Mesenchymal stem cell (in vitro differentiated cells and primary cell): ENCODE data around the gene ACVR1.

Experiments
- DNase-seq: peaks from one replicate; pipeline ENCODE4 v3.0.0-alpha.2; 2013
- H2AFZ ChIP-seq: one replicate; pipeline ENCODE4 v1.6.1; 2013; ENCODE audit warnings: low read depth, mild to moderate bottlenecking, control low read depth, inconsistent platforms, low read length, moderate library complexity
- H2AK5ac ChIP-seq: 2 replicates; pipeline ENCODE4 v1.6.1; 2013; ENCODE audit warnings: low read length, moderate library complexity, mild to moderate bottlenecking, inconsistent platforms; ENCODE audit not compliant: severe bottlenecking
- H2BK120ac ChIP-seq: one replicate; pipeline ENCODE4 v1.6.1; 2013; ENCODE audit warnings: low read depth, mild to moderate bottlenecking, inconsistent platforms, low read length, moderate library complexity
- H2BK12ac ChIP-seq, 2 experiments: one replicate each; pipeline ENCODE4 v1.6.1; 2013; ENCODE audit warnings: inconsistent platforms in 2 of 2, low read length in 2 of 2, mild to moderate bottlenecking in 2 of 2, moderate library complexity in 2 of 2, control low read depth in 1 of 2
- H2BK15ac ChIP-seq: one replicate; pipeline ENCODE4 v1.6.1; 2013; ENCODE audit warnings: mild to moderate bottlenecking, low read depth, inconsistent platforms; ENCODE audit not compliant: poor library complexity, severe bottlenecking
- H2BK5ac ChIP-seq: 2 replicates; pipeline ENCODE4 v1.6.1; 2013; ENCODE audit warnings: low read depth, mild to moderate bottlenecking, low read length, control low read depth, inconsistent platforms; ENCODE audit not compliant: poor library complexity, severe bottlenecking
- H3K14ac ChIP-seq, 2 experiments: one replicate each; pipeline ENCODE4 v1.6.1; 2013; ENCODE audit warnings: inconsistent platforms in 2 of 2, low read length in 2 of 2, control low read depth in 1 of 2, mild to moderate bottlenecking in 1 of 2, moderate library complexity in 1 of 2
- H3K18ac ChIP-seq, 2 experiments: one replicate each; pipeline ENCODE4 v1.6.1; 2013; ENCODE audit warnings: inconsistent platforms in 2 of 2, low read length in 2 of 2, control low read depth in 1 of 2, low read depth in 1 of 2, mild to moderate bottlenecking in 1 of 2
- H3K23ac ChIP-seq, 2 experiments: one replicate each; pipeline ENCODE4 v1.6.1; 2013; ENCODE audit warnings: inconsistent platforms in 2 of 2, low read length in 2 of 2, mild to moderate bottlenecking in 2 of 2, moderate library complexity in 2 of 2, control low read depth in 1 of 2
- H3K27ac ChIP-seq: 2 replicates; pipeline ENCODE4 v1.5.1; 2013; ENCODE audit warnings: mild to moderate bottlenecking, moderate library complexity, low read length, control low read depth, inconsistent platforms; ENCODE audit not compliant: poor library complexity, severe bottlenecking
- H3K27me3 ChIP-seq, 2 experiments: 2 replicates each; pipeline versions ENCODE4 v1.6.1 to v1.7.0; 2013; ENCODE audit warnings: low read length in 2 of 2, mild to moderate bottlenecking in 2 of 2, moderate library complexity in 2 of 2, control low read depth in 1 of 2, inconsistent platforms in 1 of 2; ENCODE audit not compliant: control insufficient read depth in 1 of 2, insufficient read depth in 1 of 2
- H3K36me3 ChIP-seq, 2 experiments: 2 replicates each; pipeline versions ENCODE4 v1.6.1 to v1.7.0; 2013; ENCODE audit warnings: low read length in 2 of 2, control low read depth in 1 of 2, inconsistent platforms in 1 of 2, low read depth in 1 of 2, mild to moderate bottlenecking in 1 of 2; ENCODE audit not compliant: insufficient read depth in 2 of 2, control insufficient read depth in 1 of 2
- H3K4ac ChIP-seq, 2 experiments: one replicate each; pipeline ENCODE4 v1.6.1; 2013; ENCODE audit warnings: inconsistent platforms in 2 of 2, low read length in 2 of 2, mild to moderate bottlenecking in 2 of 2, moderate library complexity in 2 of 2, control low read depth in 1 of 2, low read depth in 1 of 2
- H3K4me1 ChIP-seq: 2 replicates; pipeline ENCODE4 v1.6.1; 2013; ENCODE audit warnings: low read depth, low read length, control low read depth; ENCODE audit not compliant: control insufficient read depth, insufficient read depth
- H3K4me2 ChIP-seq: 2 replicates; pipeline ENCODE4 v1.6.1; 2013; ENCODE audit warnings: low read length, mild to moderate bottlenecking, inconsistent platforms; ENCODE audit not compliant: poor library complexity, severe bottlenecking
- H3K4me3 ChIP-seq, 2 experiments: 2 replicates each; pipeline versions ENCODE4 v1.5.1 to v1.7.0; 2013; ENCODE audit warnings: low read length in 2 of 2, mild to moderate bottlenecking in 2 of 2, control low read depth in 1 of 2, low read depth in 1 of 2; ENCODE audit not compliant: insufficient read depth in 1 of 2
- H3K79me1 ChIP-seq: replicated peaks from 2 replicates; pipeline ENCODE4 v1.6.1; 2013; ENCODE audit warnings: mild to moderate bottlenecking, control low read depth, low read length, inconsistent platforms; ENCODE audit not compliant: poor library complexity, severe bottlenecking
- H3K9ac ChIP-seq: 2 replicates; pipeline ENCODE4 v1.7.0; 2013; ENCODE audit warnings: mild to moderate bottlenecking, low read length, moderate library complexity
- H3K9me3 ChIP-seq: 2 replicates; pipeline ENCODE4 v1.7.0; 2013; ENCODE audit warnings: mild to moderate bottlenecking, low read length; ENCODE audit not compliant: control insufficient read depth
- H4K8ac ChIP-seq: one replicate; pipeline ENCODE4 v1.6.1; 2013; ENCODE audit warnings: inconsistent platforms, mild to moderate bottlenecking, low read length, moderate library complexity
- H4K91ac ChIP-seq: one replicate; pipeline ENCODE4 v1.6.1; 2013; ENCODE audit warnings: mild to moderate bottlenecking, low read length, inconsistent platforms
- WGBS: methylation state at CpG from one replicate; pipeline ENCODE4 v1.1.7; 2013; ENCODE audit warnings: mixed read lengths; 5-methylcytosine and 5-hydroxymethylcytosine counted together

Gene ACVR1

DNA sequence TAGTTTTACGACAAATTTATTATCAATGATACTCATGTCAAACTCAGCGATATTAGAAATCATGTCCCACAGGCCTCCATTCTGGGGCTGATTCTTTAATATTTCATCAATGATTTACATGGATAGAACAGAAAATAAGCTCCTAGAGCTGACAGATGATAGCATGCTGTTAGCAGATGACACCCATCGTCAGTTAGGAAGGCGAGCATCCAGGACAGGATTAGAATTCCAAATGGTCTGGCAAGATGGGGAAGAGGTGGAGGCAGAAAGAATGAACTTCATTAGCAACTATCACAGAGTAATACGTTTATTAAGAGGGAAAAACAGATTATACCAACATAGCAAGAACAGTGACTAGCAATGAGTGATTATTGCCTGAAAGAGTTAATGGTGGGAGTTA lies 46.2 kb upstream of the ACVR1 start:
- H3K9me3 ChIP-seq, result no peaks in the 10 kb centered on the region

DNA sequence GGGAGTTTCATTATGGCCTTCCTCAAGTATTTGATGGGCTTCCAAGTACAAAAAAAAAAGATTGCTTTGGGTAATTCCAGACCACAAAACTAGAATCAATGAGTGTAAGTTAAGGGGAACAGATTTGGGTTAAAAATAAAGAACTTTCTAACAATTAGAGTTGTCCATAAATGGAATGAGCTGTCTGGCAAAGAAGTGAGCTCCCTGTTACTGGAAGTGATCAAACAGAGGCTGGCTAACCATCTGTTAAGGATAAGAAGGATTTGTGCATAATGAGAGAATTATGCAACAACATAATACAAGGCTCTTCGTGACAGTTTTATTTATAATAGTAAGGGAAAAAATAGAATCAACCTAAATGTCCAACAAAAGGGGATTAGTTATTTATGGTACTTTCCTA lies 44.6 kb upstream of the ACVR1 start:
- H3K36me3 ChIP-seq, result no peaks in the 10 kb centered on the region
- H2BK120ac ChIP-seq, result no peak overlapping the region
- H2BK12ac ChIP-seq, result no peak overlapping the region
- H3K23ac ChIP-seq, result no peak overlapping the region
- no peak overlapping the region for H2AFZ ChIP-seq
- no peak overlapping the region for H3K4me2 ChIP-seq
- no peak overlapping the region for H2AK5ac ChIP-seq
- no CpG with 5 or more reads among the region's 1 CpG for WGBS
- no peak overlapping the region for H3K14ac ChIP-seq
- H2BK5ac ChIP-seq, result no peak overlapping the region
- H3K27me3 ChIP-seq, result no peaks in the 10 kb centered on the region
- H4K8ac ChIP-seq, result no peak overlapping the region
- no peak overlapping the region for H3K4ac ChIP-seq
- no peak overlapping the region for H3K4me3 ChIP-seq
- H3K18ac ChIP-seq, result no peak overlapping the region
- no peak for DNase-seq
- no peaks in the 10 kb centered on the region for H3K9me3 ChIP-seq
- no peak overlapping the region for H3K27ac ChIP-seq
- H3K4me1 ChIP-seq, result no peaks in the 10 kb centered on the region
- no peak overlapping the region for H4K91ac ChIP-seq
- no peak overlapping the region for H3K9ac ChIP-seq
- H3K79me1 ChIP-seq, result no peaks in the 10 kb centered on the region
- no peak overlapping the region for H2BK15ac ChIP-seq

More for the DNA sequence above, 46.2 kb upstream of the ACVR1 start:
- H3K18ac ChIP-seq, result no peak overlapping the region
- H3K36me3 ChIP-seq, result no peaks in the 10 kb centered on the region
- 67% methylated on average over 2 of the region's 5 CpGs for WGBS
- DNase-seq, result no peak
- no peak overlapping the region for H3K9ac ChIP-seq
- no peak overlapping the region for H2AFZ ChIP-seq
- H3K4me1 ChIP-seq, result no peaks in the 10 kb centered on the region
- H4K8ac ChIP-seq, result no peak overlapping the region
- no peak overlapping the region for H3K23ac ChIP-seq
- no peak overlapping the region for H2BK5ac ChIP-seq
- no peak overlapping the region for H2BK15ac ChIP-seq
- no peak overlapping the region for H3K14ac ChIP-seq
- H2BK120ac ChIP-seq, result no peak overlapping the region
- no peak overlapping the region for H4K91ac ChIP-seq
- H3K4me3 ChIP-seq, result no peak overlapping the region
- no peaks in the 10 kb centered on the region for H3K27me3 ChIP-seq
- no peak overlapping the region for H3K4me2 ChIP-seq
- no peak overlapping the region for H2AK5ac ChIP-seq
- H2BK12ac ChIP-seq, result no peak overlapping the region
- H3K27ac ChIP-seq, result no peak overlapping the region
- no peak overlapping the region for H3K4ac ChIP-seq
- H3K79me1 ChIP-seq, result no peaks in the 10 kb centered on the region

DNA sequence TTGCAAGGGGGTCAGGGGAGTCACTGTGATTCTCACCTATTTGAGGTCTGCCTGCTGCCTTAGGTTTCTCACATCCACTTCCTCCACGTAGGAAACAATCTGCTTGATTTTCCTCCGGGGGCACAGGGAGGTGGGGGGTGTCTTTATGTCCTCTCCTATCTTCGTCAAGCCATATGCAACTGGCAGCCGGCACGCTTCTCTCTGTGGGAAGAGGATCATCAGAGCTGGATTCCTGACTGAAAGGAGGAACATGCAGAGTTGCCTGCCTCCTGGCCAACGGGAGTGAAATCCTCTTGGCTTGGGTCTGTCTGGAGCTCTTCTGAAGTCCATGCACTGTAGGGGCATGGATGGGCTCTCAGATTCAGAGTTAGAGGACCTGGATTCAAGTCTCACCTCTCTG lies 43.1 kb upstream of the ACVR1 start:
- Histone ChIP-seq H4K8ac (no peak overlapping the region), H3K27me3 (no peaks in the 10 kb centered on the region), H3K4ac (no peak overlapping the region), H2BK5ac (no peak overlapping the region), H2BK12ac (no peak overlapping the region), H2BK120ac (no peak overlapping the region), H3K36me3 (no peaks in the 10 kb centered on the region), H3K4me1 (no peaks in the 10 kb centered on the region), H2BK15ac (no peak overlapping the region), H3K9me3 (no peaks in the 10 kb centered on the region), H3K4me2 (no peak overlapping the region), H4K91ac (no peak overlapping the region), H3K18ac (no peak overlapping the region), H3K4me3 (no peak overlapping the region), H2AFZ (no peak overlapping the region), H3K9ac (no peak overlapping the region), H3K14ac (no peak overlapping the region), H3K27ac (no peak overlapping the region), H2AK5ac (no peak overlapping the region), H3K23ac (no peak overlapping the region), H3K79me1 (no peaks in the 10 kb centered on the region)
- WGBS, result 71% methylated on average over 6 of the region's 6 CpGs
- no peak for DNase-seq

DNA sequence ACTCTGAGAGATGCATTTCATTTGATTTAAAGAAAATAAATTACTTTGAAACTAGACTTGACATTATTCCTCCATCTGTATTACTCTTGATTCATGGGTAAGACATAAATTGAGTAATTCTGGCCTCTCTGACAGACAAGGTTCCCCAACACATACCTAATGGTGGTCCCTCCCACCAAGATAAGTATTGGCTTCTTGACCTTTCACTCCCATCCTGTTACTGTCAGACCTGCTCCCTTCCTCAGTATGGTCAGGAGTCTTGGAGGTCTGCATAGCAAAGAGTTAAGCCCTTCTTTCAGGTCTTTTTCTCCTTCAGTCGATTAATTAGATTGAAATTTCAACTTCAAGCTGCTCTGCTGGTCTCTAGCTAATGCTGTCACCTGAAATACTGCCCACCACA lies 42.2 kb upstream of the ACVR1 start:
- Histone ChIP-seq H3K14ac (no peak overlapping the region), H3K36me3 (no peaks in the 10 kb centered on the region), H3K4me2 (no peak overlapping the region), H2AFZ (no peak overlapping the region), H2AK5ac (no peak overlapping the region), H3K27ac (no peak overlapping the region), H3K4ac (no peak overlapping the region), H4K91ac (no peak overlapping the region), H3K18ac (no peak overlapping the region), H2BK5ac (no peak overlapping the region), H3K9ac (no peak overlapping the region), H2BK120ac (no peak overlapping the region), H3K9me3 (no peaks in the 10 kb centered on the region), H3K79me1 (no peaks in the 10 kb centered on the region), H4K8ac (no peak overlapping the region), H3K23ac (no peak overlapping the region), H3K27me3 (no peaks in the 10 kb centered on the region), H3K4me1 (no peaks in the 10 kb centered on the region), H2BK15ac (no peak overlapping the region), H3K4me3 (no peak overlapping the region), H2BK12ac (no peak overlapping the region)
- WGBS, result 68% methylated on average over 1 of the region's 1 CpG
- DNase-seq, result no peak
